Panc1 (cell line): ENCODE data around the gene CUL4A. TPM values are rescaled to one million over a fixed set of nuclear protein-coding genes. Genes with fewer than 3 reads are reported as not detected.

Source experiments
- ATAC-seq: fragments of 200-7000 bp; cut with Tn5 transposase; 2 replicates; pipeline ENCODE4 v1.9.1; 2020; ENCODE audit warnings: mild to moderate bottlenecking, moderate library complexity
- BruUV-seq: library from RNA; stranded (reverse); fragments of 400-500 nt; replicated peaks from 2 replicates; lab custom pipeline; 2021; lab: Mats Ljungman, UMichigan
- CTCF ChIA-PET: fragments of 300-600 bp; sonication (Branson Sonifier 250); formaldehyde crosslinking; loops from one replicate; lab custom pipeline; 2022; ENCODE audit warnings: antibody characterized with exemption; lab: Charles Lee
- POLR2A ChIA-PET: fragments of 300-600 bp; sonication (Branson Sonifier 250); formaldehyde crosslinking; loops from one replicate; lab custom pipeline; 2022; ENCODE audit warnings: antibody characterized with exemption; lab: Charles Lee
- DNase-seq: peaks from one replicate; pipeline ENCODE4 v3.0.0-alpha.2; 2010; ENCODE audit warnings: low read depth, low spot score
- H3K27ac ChIP-seq: 2 replicates; pipeline ENCODE4 v1.5.1; 2011; ENCODE audit warnings: mild to moderate bottlenecking, low read length, inconsistent platforms
- H3K27me3 ChIP-seq: fragments of 200-500 bp; sonication (Bioruptor generic); 2 replicates; pipeline ENCODE4 v1.6.0; 2014; ENCODE audit warnings: low read length, inconsistent platforms; ENCODE audit not compliant: control insufficient read depth, insufficient read depth
- H3K36me3 ChIP-seq: fragments of 200-500 bp; sonication (Bioruptor generic); 2 replicates; pipeline ENCODE4 v1.5.1; 2014; ENCODE audit warnings: inconsistent platforms, mild to moderate bottlenecking, low read length, moderate library complexity; ENCODE audit not compliant: control insufficient read depth, insufficient read depth
- H3K4me1 ChIP-seq: 2 replicates; pipeline ENCODE4 v1.5.1; 2011; ENCODE audit warnings: inconsistent platforms, mild to moderate bottlenecking, low read length, moderate library complexity; ENCODE audit not compliant: control insufficient read depth, insufficient read depth
- H3K4me3 ChIP-seq, 2 experiments: 2 replicates each; pipeline ENCODE4 v1.5.1; 2011 to 2012; ENCODE audit warnings: low read depth in 2 of 2, low read length in 2 of 2, mild to moderate bottlenecking in 2 of 2, inconsistent platforms in 1 of 2, moderate library complexity in 1 of 2
- H3K9me3 ChIP-seq: fragments of 200-500 bp; sonication (Bioruptor generic); 2 replicates; pipeline ENCODE4 v1.5.1; 2014; ENCODE audit warnings: low read depth, mild to moderate bottlenecking, inconsistent platforms, low read length, moderate library complexity; ENCODE audit not compliant: control insufficient read depth, insufficient read depth
- POLR2AphosphoS5 ChIP-seq: IDR thresholded peaks from 2 replicates; pipeline ENCODE4 v1.6.1; 2012; ENCODE audit warnings: mild to moderate bottlenecking, low read depth, low read length, moderate library complexity
- SIN3A ChIP-seq: IDR thresholded peaks from 2 replicates; pipeline ENCODE4 v1.6.1; 2012; ENCODE audit warnings: low read depth, mild to moderate bottlenecking, low read length, moderate library complexity, borderline replicate concordance; ENCODE audit not compliant: insufficient read depth
- TCF7L2 ChIP-seq: IDR thresholded peaks from 2 replicates; pipeline ENCODE4 v1.6.1; 2011; ENCODE audit warnings: mild to moderate bottlenecking, low read depth, low read length, inconsistent platforms
- in situ Hi-C: cut with HindIII; loops from 2 replicates; pipeline ENCODE4 v1.10.0; 2016; ENCODE audit warnings: low sequenced_read_pairs, low pct_unique_long_range_greater_than_20kb
- intact Hi-C: fragments of 100-400 bp; cut with micrococcal nuclease; formaldehyde crosslinking; loops from one replicate; pipeline ENCODE4 v1.10.0; 2022; ENCODE audit not compliant: unreplicated experiment
- total RNA-seq: library from RNA; stranded (reverse); gene quantifications from one replicate; pipeline ENCODE4 v1.2.1, GENCODE V29; 2021; ENCODE audit not compliant: unreplicated experiment
- TF ChIP-seq, protein P1 (sequence below): fragments of 450-650 bp; IDR thresholded peaks from 2 replicates; pipeline ENCODE4 v1.5.1; 2017; ENCODE audit warnings: mild to moderate bottlenecking
- TF ChIP-seq, protein P2 (sequence below), 2 experiments: IDR thresholded peaks; 2 replicates each; pipeline ENCODE4 v1.6.1; 2011 to 2012; ENCODE audit warnings: low read depth in 2 of 2, control low read depth in 1 of 2, low read length in 1 of 2, mild to moderate bottlenecking in 1 of 2, moderate library complexity in 1 of 2; ENCODE audit not compliant: insufficient read depth in 1 of 2

Gene CUL4A
- total RNA-seq, 1 experiment from 2014 or later = 80.8 TPM

DNA sequence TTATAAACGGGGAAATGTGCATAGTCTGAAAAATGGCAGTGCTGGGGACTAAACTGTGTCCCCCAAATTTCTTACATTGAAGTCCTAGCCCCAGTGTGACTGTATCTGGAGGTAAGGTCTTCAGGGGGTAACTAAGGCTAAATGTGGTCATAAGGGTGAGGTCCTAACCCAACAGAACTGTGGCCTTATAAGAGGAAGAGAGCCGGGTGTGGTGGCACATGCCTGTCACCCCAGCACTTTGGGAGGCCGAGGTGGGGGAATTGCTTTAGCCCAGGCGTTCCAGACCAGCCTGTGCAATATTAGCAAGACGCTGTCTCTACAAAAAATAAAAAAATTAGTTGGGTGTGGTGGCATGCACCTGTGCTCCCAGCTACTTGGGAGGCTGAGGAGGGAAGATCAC, 33.1 kb upstream of the CUL4A start:
- no TSS peak for BruUV-seq
- no peak for ATAC-seq
- ChIA-PET POLR2A (no interaction called here), CTCF (interaction anchor here (0.6 kb wide), 1 partner anchor 18 kb away, joined by 3 read pairs; no protein-coding TSS in a partner anchor)
- TF ChIP-seq, protein P1, sequence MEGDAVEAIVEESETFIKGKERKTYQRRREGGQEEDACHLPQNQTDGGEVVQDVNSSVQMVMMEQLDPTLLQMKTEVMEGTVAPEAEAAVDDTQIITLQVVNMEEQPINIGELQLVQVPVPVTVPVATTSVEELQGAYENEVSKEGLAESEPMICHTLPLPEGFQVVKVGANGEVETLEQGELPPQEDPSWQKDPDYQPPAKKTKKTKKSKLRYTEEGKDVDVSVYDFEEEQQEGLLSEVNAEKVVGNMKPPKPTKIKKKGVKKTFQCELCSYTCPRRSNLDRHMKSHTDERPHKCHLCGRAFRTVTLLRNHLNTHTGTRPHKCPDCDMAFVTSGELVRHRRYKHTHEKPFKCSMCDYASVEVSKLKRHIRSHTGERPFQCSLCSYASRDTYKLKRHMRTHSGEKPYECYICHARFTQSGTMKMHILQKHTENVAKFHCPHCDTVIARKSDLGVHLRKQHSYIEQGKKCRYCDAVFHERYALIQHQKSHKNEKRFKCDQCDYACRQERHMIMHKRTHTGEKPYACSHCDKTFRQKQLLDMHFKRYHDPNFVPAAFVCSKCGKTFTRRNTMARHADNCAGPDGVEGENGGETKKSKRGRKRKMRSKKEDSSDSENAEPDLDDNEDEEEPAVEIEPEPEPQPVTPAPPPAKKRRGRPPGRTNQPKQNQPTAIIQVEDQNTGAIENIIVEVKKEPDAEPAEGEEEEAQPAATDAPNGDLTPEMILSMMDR = no peak
- TF ChIP-seq POLR2AphosphoS5 = no peak
- TF ChIP-seq SIN3A = no peak
- TF ChIP-seq TCF7L2 = no peak
- TF ChIP-seq, protein P2, sequence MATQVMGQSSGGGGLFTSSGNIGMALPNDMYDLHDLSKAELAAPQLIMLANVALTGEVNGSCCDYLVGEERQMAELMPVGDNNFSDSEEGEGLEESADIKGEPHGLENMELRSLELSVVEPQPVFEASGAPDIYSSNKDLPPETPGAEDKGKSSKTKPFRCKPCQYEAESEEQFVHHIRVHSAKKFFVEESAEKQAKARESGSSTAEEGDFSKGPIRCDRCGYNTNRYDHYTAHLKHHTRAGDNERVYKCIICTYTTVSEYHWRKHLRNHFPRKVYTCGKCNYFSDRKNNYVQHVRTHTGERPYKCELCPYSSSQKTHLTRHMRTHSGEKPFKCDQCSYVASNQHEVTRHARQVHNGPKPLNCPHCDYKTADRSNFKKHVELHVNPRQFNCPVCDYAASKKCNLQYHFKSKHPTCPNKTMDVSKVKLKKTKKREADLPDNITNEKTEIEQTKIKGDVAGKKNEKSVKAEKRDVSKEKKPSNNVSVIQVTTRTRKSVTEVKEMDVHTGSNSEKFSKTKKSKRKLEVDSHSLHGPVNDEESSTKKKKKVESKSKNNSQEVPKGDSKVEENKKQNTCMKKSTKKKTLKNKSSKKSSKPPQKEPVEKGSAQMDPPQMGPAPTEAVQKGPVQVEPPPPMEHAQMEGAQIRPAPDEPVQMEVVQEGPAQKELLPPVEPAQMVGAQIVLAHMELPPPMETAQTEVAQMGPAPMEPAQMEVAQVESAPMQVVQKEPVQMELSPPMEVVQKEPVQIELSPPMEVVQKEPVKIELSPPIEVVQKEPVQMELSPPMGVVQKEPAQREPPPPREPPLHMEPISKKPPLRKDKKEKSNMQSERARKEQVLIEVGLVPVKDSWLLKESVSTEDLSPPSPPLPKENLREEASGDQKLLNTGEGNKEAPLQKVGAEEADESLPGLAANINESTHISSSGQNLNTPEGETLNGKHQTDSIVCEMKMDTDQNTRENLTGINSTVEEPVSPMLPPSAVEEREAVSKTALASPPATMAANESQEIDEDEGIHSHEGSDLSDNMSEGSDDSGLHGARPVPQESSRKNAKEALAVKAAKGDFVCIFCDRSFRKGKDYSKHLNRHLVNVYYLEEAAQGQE (IDR thresholded peaks at IDR 0.05; ENCODE audit: insufficient read depth in 1 of 2, low read depth in 2 of 2, low read length in 1 of 2) = no peak
- Histone ChIP-seq H3K27ac (no peak overlapping the region), H3K36me3 (peaks cover 7% of the 10 kb centered on the region), H3K27me3 (no peaks in the 10 kb centered on the region), H3K9me3 (no peaks in the 10 kb centered on the region), H3K4me3 (no peak overlapping the region), H3K4me1 (no peaks in the 10 kb centered on the region)
- intact Hi-C loops = no loop called here
- DNase-seq = no peak
- in situ Hi-C loops = no loop called here

DNA sequence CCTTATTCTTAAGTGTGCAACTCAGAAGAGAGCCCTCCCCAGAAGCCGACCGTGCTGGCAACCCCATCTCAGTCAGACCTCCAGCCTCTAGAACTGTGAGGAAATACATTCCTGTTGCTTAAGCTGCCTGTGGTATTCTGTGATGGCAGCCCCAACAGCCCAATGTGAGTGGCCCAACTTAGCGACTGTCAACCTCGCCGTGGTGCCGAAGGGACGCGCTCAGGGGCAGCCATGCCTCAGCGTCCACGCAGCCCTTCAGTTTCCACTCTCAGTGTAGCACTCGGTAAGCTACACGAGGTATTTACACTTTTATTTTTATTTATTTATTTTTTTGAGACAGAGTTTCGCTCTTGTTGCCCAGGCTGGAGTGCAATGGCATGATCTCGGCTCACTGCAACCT, 32.6 kb upstream of the CUL4A start:
- Histone ChIP-seq H3K4me3 (no peak overlapping the region), H3K36me3 (peaks cover 7% of the 10 kb centered on the region; the same call in 1 of the 2 replicates), H3K27ac (no peak overlapping the region), H3K9me3 (no peaks in the 10 kb centered on the region), H3K4me1 (no peaks in the 10 kb centered on the region), H3K27me3 (no peaks in the 10 kb centered on the region)
- no peak for TF ChIP-seq TCF7L2
- no peak for TF ChIP-seq POLR2AphosphoS5
- DNase-seq (no peak), ATAC-seq (no peak)
- CTCF ChIA-PET = interaction anchor here (0.6 kb wide), 1 partner anchor 53 kb away, joined by 3 read pairs; no protein-coding TSS in a partner anchor
- intact Hi-C loops (no loop called here), in situ Hi-C loops (no loop called here)
- BruUV-seq = no TSS peak
- POLR2A ChIA-PET = no interaction called here

DNA sequence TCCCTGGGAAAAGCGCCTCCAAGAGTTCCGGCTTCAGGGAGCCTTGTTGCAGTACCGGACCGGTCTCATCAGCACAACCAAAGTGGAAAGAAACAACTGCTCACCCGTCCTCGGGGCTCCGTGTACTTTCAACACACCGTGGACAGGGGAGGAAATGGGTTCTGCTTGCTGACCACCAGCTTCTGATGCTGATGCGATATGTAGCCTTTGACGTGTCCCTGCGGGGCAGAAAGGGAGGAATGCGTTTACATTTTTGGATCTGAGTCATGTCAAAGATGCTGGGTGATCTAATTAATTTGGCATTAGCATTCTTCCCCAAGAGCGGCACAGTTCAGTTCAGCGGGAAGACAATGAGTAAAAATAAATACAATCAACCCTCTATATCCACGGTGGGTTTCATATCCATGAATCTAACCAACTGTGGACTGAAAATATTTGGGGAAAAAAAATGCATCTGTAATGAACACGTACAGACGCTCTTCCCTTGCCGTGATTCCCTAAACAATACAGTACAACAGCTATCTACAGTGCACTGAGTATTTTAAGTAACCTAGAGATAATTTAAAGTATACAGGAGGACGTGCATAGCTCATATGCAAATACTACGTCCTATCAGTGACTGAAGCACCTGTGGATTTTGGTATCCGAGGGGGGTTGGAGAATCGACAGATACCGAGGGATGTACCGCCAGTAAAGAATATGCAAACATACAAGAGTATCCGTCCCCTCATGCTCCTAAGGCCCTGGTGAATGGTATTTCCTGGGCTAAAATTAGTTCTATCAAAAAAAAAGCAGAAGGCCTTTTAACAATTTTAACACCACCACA, 31.1 kb upstream of the CUL4A start:
- BruUV-seq = no TSS peak
- Histone ChIP-seq H3K4me1 (no peaks in the 10 kb centered on the region), H3K27ac (no peak overlapping the region), H3K9me3 (no peaks in the 10 kb centered on the region), H3K4me3 (no peak overlapping the region), H3K27me3 (no peaks in the 10 kb centered on the region), H3K36me3 (peaks cover 8% of the 10 kb centered on the region; the same call in 1 of the 2 replicates)
- DNase-seq = no peak
- peak; percentile 68 for ATAC-seq
- TF ChIP-seq TCF7L2 = no peak
- TF ChIP-seq POLR2AphosphoS5 = no peak
- TF ChIP-seq, protein P1 = no peak
- TF ChIP-seq, protein P2 (IDR thresholded peaks at IDR 0.05; ENCODE audit: insufficient read depth in 1 of 2, low read depth in 2 of 2, low read length in 1 of 2) = no peak
- TF ChIP-seq SIN3A = no peak
- POLR2A ChIA-PET = no interaction called here
- in situ Hi-C loops = no loop called here
- CTCF ChIA-PET = interaction anchor here (0.6 kb wide), 1 partner anchor 15 kb away, joined by 3 read pairs; no protein-coding TSS in a partner anchor
- intact Hi-C loops = no loop called here
